GM10248 (cell line): ENCODE measurements around the gene PSMB1.
"Not testable (repeated sequence)": the region's sequence is repeated elsewhere in the genome, so short reads cannot be mapped to it uniquely, and the experiment has no call there.

Experiments used
- CTCF ChIA-PET: fragments of 300-600 bp; sonication (Branson Sonifier 250); formaldehyde crosslinking; extraction: SDS; loops from one replicate; lab custom pipeline; 2021; ENCODE audit warnings: antibody characterized with exemption; lab: Yijun Ruan, JAX
- POLR2A ChIA-PET: fragments of 350-650 bp; sonication (Branson Sonifier 250); formaldehyde crosslinking; extraction: SDS; loops from one replicate; lab custom pipeline; 2020; ENCODE audit warnings: antibody characterized with exemption; lab: Yijun Ruan, JAX
- DNase-seq: peaks from one replicate; pipeline ENCODE4 v3.0.0; 2012; ENCODE audit errors: extremely low spot score
- CTCF ChIP-seq: IDR thresholded peaks from 2 replicates; pipeline ENCODE4 v1.5.1; 2012; ENCODE audit warnings: mild to moderate bottlenecking, low read depth; ENCODE audit errors: extremely low read depth, missing control alignments, control extremely low read depth

PSMB1 gene

GRCh38 chr6:170506446-170506845 is 46.7 kb downstream of the PSMB1 start:
- no peak for TF ChIP-seq CTCF
- DNase-seq = no peak
- CTCF ChIA-PET = interaction anchor here (3.0 kb wide), 1 partner anchor 10 kb away, joined by 17 read pairs; no protein-coding TSS in a partner anchor
- POLR2A ChIA-PET = no interaction called here

GRCh38 chr6:170505306-170505705 is 47.8 kb downstream of the PSMB1 start:
- no peak for DNase-seq
- ChIA-PET CTCF (interaction anchor here (3.0 kb wide), 1 partner anchor 11 kb away, joined by 17 read pairs; no protein-coding TSS in a partner anchor), POLR2A (no interaction called here)

GRCh38 chr6:170504479-170504878 is 48.6 kb downstream of the PSMB1 start:
- no peak for DNase-seq
- no peak for TF ChIP-seq CTCF
- ChIA-PET POLR2A (no interaction called here), CTCF (interaction anchor here (3.0 kb wide), 1 partner anchor 12 kb away, joined by 17 read pairs; no protein-coding TSS in a partner anchor)

More at GRCh38 chr6:170505306-170505705, 47.8 kb downstream of the PSMB1 start:
- no peak for TF ChIP-seq CTCF

- TF ChIP-seq CTCF = no peak
- POLR2A ChIA-PET = no interaction called here
- CTCF ChIA-PET = no interaction called here
Measured at GRCh38 chr6:170503414-170503761, 49.7 kb downstream of the PSMB1 start.

GRCh38 chr6:170502733-170503413 is 50.2 kb downstream of the PSMB1 start:
- CTCF ChIA-PET, DNase-seq, POLR2A ChIA-PET: not testable (repeated sequence)

More at GRCh38 chr6:170503414-170503761, 49.7 kb downstream of the PSMB1 start:
- no peak for DNase-seq

- CTCF ChIA-PET, POLR2A ChIA-PET, DNase-seq: not testable (repeated sequence)
Measured at GRCh38 chr6:170502268-170502667, 50.8 kb downstream of the PSMB1 start.

GRCh38 chr6:170500955-170501590 is 52.0 kb downstream of the PSMB1 start:
- POLR2A ChIA-PET = no interaction called here
- TF ChIP-seq CTCF = no peak
- CTCF ChIA-PET = no interaction called here
- DNase-seq = no peak
